ENCODE data around the gene VPS36.
"Not testable (repeated sequence)": the region's sequence is repeated elsewhere in the genome, so short reads cannot be mapped to it uniquely, and the experiment has no call there.

Gene VPS36

GRCh38 chr13:52374389-52374788 lies 76.0 kb downstream of the VPS36 start:
- DNase-seq, result no peak

GRCh38 chr13:52373277-52373676 lies 77.2 kb downstream of the VPS36 start:
- DNase-seq, result not testable (repeated sequence)

GRCh38 chr13:52371736-52372247 lies 78.6 kb downstream of the VPS36 start:
- no peak for DNase-seq

GRCh38 chr13:52366291-52366690 lies 84.1 kb downstream of the VPS36 start:
- DNase-seq, result no peak
